ENCODE data around the gene PDSS2. TPM values are rescaled to one million over a fixed set of nuclear protein-coding genes. Genes with fewer than 3 reads are reported as not detected.

PDSS2 gene
- total RNA-seq, 1 donor from 2014 or later, result 19.3 TPM

GRCh38 chr6:107267006-107267405, 192.4 kb downstream of the PDSS2 start:
- TF ChIP-seq CTCF (IDR thresholded peaks at IDR 0.05), result no peak
- CTCF ChIA-PET, result no interaction called here
- peaks cover 15% of the 10 kb centered on the region for H3K4me1 Mint-ChIP-seq
- H3K4me3 Mint-ChIP-seq, result no peak overlapping the region
- intact Hi-C loops (cut with micrococcal nuclease), result no loop called here
- no peaks in the 10 kb centered on the region for H3K9me3 Mint-ChIP-seq
- H3K36me3 Mint-ChIP-seq (ENCODE audit: low read depth), result peaks cover 7% of the 10 kb centered on the region
- no peaks in the 10 kb centered on the region for H3K27me3 Mint-ChIP-seq
- no peak for ATAC-seq (ENCODE audit: low read depth)
- no peak for DNase-seq
- POLR2A ChIA-PET, result no interaction called here
- H3K27ac Mint-ChIP-seq, result no peak overlapping the region

GRCh38 chr6:107266563-107266962, 192.8 kb downstream of the PDSS2 start:
- Mint-ChIP-seq H3K4me1 (peaks cover 15% of the 10 kb centered on the region), H3K27me3 (no peaks in the 10 kb centered on the region), H3K4me3 (no peak overlapping the region), H3K27ac (no peak overlapping the region), H3K36me3 (ENCODE audit: low read depth) (peaks cover 7% of the 10 kb centered on the region), H3K9me3 (no peaks in the 10 kb centered on the region)
- TF ChIP-seq CTCF (IDR thresholded peaks at IDR 0.05), result no peak
- no peak for ATAC-seq (ENCODE audit: low read depth)
- ChIA-PET POLR2A (no interaction called here), CTCF (no interaction called here)
- intact Hi-C loops (cut with micrococcal nuclease), result no loop called here
- no peak for DNase-seq

- H3K36me3 Mint-ChIP-seq (ENCODE audit: low read depth), result peaks cover 7% of the 10 kb centered on the region
- DNase-seq (no peak), ATAC-seq (ENCODE audit: low read depth) (no peak)
- CTCF ChIA-PET, result no interaction called here
- no peak overlapping the region for H3K4me3 Mint-ChIP-seq
- POLR2A ChIA-PET, result no interaction called here
- intact Hi-C loops (cut with micrococcal nuclease), result no loop called here
- H3K27ac Mint-ChIP-seq, result no peak overlapping the region
- H3K27me3 Mint-ChIP-seq, result no peaks in the 10 kb centered on the region
- peaks cover 15% of the 10 kb centered on the region for H3K4me1 Mint-ChIP-seq
- TF ChIP-seq CTCF (IDR thresholded peaks at IDR 0.05), result no peak
- no peaks in the 10 kb centered on the region for H3K9me3 Mint-ChIP-seq
These were observed 195.0 kb downstream of the PDSS2 start for GRCh38 chr6:107264357-107264840.

GRCh38 chr6:107259951-107260350, 199.4 kb downstream of the PDSS2 start:
- peaks cover 10% of the 10 kb centered on the region for H3K36me3 Mint-ChIP-seq (ENCODE audit: low read depth)
- H3K4me1 Mint-ChIP-seq, result no peaks in the 10 kb centered on the region
- H3K27me3 Mint-ChIP-seq, result no peaks in the 10 kb centered on the region
- DNase-seq (no peak), ATAC-seq (ENCODE audit: low read depth) (no peak)
- ChIA-PET CTCF (no interaction called here), POLR2A (interaction anchor here (0.7 kb wide), 1 partner anchor 897 kb away, joined by 7 read pairs; no protein-coding TSS in a partner anchor)
- intact Hi-C loops (cut with micrococcal nuclease), result no loop called here
- H3K4me3 Mint-ChIP-seq, result no peak overlapping the region
- TF ChIP-seq CTCF (IDR thresholded peaks at IDR 0.05), result no peak
- no peak overlapping the region for H3K27ac Mint-ChIP-seq
- H3K9me3 Mint-ChIP-seq, result no peaks in the 10 kb centered on the region

GRCh38 chr6:107248147-107248546, 211.2 kb downstream of the PDSS2 start:
- TF ChIP-seq CTCF (IDR thresholded peaks at IDR 0.05), result no peak
- CTCF ChIA-PET, result no interaction called here

More at GRCh38 chr6:107248147-107248546, 211.2 kb downstream of the PDSS2 start:
- Mint-ChIP-seq H3K4me3 (no peak overlapping the region), H3K36me3 (ENCODE audit: low read depth) (peaks cover 4% of the 10 kb centered on the region), H3K27ac (no peak overlapping the region), H3K27me3 (no peaks in the 10 kb centered on the region), H3K4me1 (peaks cover 7% of the 10 kb centered on the region), H3K9me3 (no peaks in the 10 kb centered on the region)
- intact Hi-C loops (cut with micrococcal nuclease), result no loop called here
- POLR2A ChIA-PET, result no interaction called here
- no peak for DNase-seq
- no peak for ATAC-seq (ENCODE audit: low read depth)

Measured in activated B cell treated with CpG ODN at 0.5 μM for 24 hours (primary cell).